Mucosa of descending colon (tissue), 3 donors: Measurements from ENCODE around the gene EYA4. TPM values are rescaled to one million over a fixed set of nuclear protein-coding genes. Genes with fewer than 3 reads are reported as not detected.

Experiments used
- ATAC-seq: fragments of 200-7000 bp; cut with Tn5 transposase; one replicate; pipeline ENCODE4 v1.9.1; 2020; ENCODE audit warnings: mild to moderate bottlenecking, moderate library complexity
- DNase-seq, 3 donors: peaks; one replicate each; pipeline ENCODE4 v3.0.0-alpha.2; 2020
- H3K36me3 ChIP-seq: fragments of 200-600 bp; one replicate; pipeline ENCODE4 v1.8.0; 2021; ENCODE audit warnings: low read depth, mild to moderate bottlenecking
- H3K4me1 ChIP-seq: fragments of 200-600 bp; one replicate; pipeline ENCODE4 v1.8.0; 2021; ENCODE audit warnings: low read depth, mild to moderate bottlenecking
- H3K4me3 ChIP-seq: fragments of 200-600 bp; one replicate; pipeline ENCODE4 v1.8.0; 2021; ENCODE audit warnings: mild to moderate bottlenecking
- H3K9me3 ChIP-seq: fragments of 200-600 bp; one replicate; pipeline ENCODE4 v1.8.0; 2021; ENCODE audit warnings: mild to moderate bottlenecking
- CTCF ChIP-seq: fragments of 200-600 bp; IDR thresholded peaks from one replicate; pipeline ENCODE4 v1.8.0; 2022; ENCODE audit warnings: antibody characterized with exemption, mild to moderate bottlenecking
- intact Hi-C, 2 donors: fragments of 100-400 bp; cut with DNase I in 1 of 2; cut with micrococcal nuclease in 1 of 2; formaldehyde crosslinking; loops; one replicate each; pipeline versions ENCODE4 v1.11.0 to v1.11.1; 2022; cut with DNase I, micrococcal nuclease
- total RNA-seq, 3 donors: library from RNA; stranded (reverse); fragmentation: NEBNext Ultra II Directional in 2 of 3; extraction: Animal tissue kit (Norgen Biotek cat#: 25700) in 2 of 3; gene quantifications; one replicate each; pipeline versions ENCODE4 v1.2.1 to v1.2.4, GENCODE V29; 2021 to 2023
- donor health status: DM: no; HTN: no; CAD: no; lungs with moderate emphysema.
- donor health status: DM: no; HTN: no; CAD: no.
- donor health status: DM: no; HTN: yes; CAD: no.

The EYA4 gene
- total RNA-seq, 3 donors from 2014 or later: 0.41 to 0.66 TPM; not detected in 1

DNA sequence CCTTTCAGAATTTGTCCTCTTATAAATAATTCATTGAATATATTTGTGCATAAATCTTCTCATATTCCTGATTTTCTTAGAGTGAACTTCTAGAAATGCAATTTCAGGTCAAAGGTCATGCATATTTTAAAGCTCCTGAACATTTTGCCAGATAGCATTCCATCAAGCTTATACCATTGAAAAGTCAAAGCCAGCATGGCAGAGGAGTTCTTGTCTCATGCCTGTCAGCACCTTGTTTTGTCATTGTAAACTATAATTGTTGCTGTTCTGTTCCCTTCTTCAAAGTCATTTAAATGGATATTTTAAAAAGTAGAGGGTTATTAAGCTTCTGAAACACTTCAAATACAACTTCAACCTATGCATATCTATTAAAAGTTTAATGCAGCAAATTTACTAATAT is 170.6 kb downstream of the EYA4 start:
- ATAC-seq (no peak), DNase-seq (no peak)
- intact Hi-C loops: no loop called here
- no peaks in the 10 kb centered on the region for H3K36me3 ChIP-seq
- no peak for TF ChIP-seq CTCF
- H3K9me3 ChIP-seq: no peaks in the 10 kb centered on the region
- no peaks in the 10 kb centered on the region for H3K4me1 ChIP-seq
- H3K4me3 ChIP-seq: no peak overlapping the region

GRCh38 chr6:133415262-133415661 is 174.1 kb downstream of the EYA4 start:
- no peak overlapping the region for H3K4me3 ChIP-seq
- H3K9me3 ChIP-seq: no peaks in the 10 kb centered on the region
- DNase-seq: no peak
- intact Hi-C loops: no loop called here
- H3K36me3 ChIP-seq: no peaks in the 10 kb centered on the region
- H3K4me1 ChIP-seq: no peaks in the 10 kb centered on the region
- ATAC-seq: no peak
- no peak for TF ChIP-seq CTCF

DNA sequence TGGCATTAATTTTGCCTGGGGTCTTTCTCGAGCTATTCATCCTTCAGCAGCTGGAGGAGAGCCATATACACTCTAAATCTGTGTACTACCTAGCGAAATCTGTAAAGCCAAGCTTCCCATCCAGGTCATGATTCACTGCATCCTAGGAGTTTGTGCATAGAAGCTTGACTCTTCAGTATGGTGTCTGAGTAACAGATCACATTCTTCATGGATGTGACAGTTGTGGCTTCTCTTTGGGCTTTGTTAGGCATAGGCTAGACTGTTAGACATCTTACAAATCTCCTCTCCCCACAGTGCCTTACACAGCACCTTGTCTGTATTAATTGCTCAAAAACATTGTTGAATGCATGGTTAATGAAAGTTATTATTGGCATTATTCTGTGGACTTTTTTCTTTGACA is 177.0 kb downstream of the EYA4 start:
- no peaks in the 10 kb centered on the region for H3K9me3 ChIP-seq

GRCh38 chr6:133423242-133423641 is 182.1 kb downstream of the EYA4 start:
- Histone ChIP-seq H3K4me1 (no peaks in the 10 kb centered on the region), H3K9me3 (no peaks in the 10 kb centered on the region), H3K4me3 (no peak overlapping the region), H3K36me3 (no peaks in the 10 kb centered on the region)
- intact Hi-C loops: no loop called here
- DNase-seq (no peak), ATAC-seq (no peak)
- TF ChIP-seq CTCF: no peak

More for the DNA sequence above, 177.0 kb downstream of the EYA4 start:
- Histone ChIP-seq H3K4me3 (no peak overlapping the region), H3K4me1 (no peaks in the 10 kb centered on the region), H3K36me3 (no peaks in the 10 kb centered on the region)
- TF ChIP-seq CTCF: no peak
- ATAC-seq: no peak
- intact Hi-C loops: no loop called here
- no peak for DNase-seq

DNA sequence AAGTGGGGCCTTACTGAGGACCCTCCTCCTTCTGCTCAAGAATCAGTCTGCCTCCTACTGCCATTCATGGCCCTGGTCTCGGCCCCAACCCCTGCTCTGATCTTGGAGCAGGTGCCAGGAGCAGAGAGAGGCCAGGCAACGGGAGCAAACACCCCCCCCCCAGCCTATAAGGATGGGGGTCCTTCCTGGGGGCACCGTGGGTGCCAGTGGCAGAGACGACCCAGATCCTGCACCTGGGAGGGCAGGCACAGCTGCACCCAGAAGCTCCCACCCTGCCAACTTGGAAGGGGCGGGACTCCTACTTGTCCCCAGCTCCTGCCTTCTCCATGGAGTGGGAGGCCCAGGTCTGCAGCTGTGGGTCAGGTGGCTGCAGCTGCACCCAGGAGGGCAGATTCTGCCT is 183.2 kb downstream of the EYA4 start:
- TF ChIP-seq CTCF: no peak
- Histone ChIP-seq H3K4me1 (no peaks in the 10 kb centered on the region), H3K4me3 (no peak overlapping the region), H3K36me3 (no peaks in the 10 kb centered on the region), H3K9me3 (no peaks in the 10 kb centered on the region)
- intact Hi-C loops: no loop called here
- ATAC-seq (no peak), DNase-seq (no peak)

DNA sequence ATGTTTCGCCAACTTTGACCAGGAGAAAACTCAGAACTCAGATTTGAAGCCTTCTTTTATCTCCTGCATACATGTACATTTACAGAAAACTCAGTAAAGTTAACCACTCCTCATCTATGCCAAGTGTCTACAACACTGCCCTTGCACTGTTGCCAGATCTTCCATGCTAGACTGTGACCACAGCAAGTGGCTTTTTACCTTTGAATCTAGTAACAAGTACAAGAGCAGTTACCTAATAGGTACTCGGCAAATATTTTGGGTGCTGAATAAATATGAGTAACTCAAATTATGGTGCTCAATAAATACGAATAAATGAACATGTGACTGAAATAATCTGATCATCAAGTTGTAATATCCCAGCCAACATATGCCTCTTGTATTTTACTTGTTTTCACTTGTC is 184.9 kb downstream of the EYA4 start:
- intact Hi-C loops: no loop called here
- ATAC-seq (no peak), DNase-seq (no peak)
- no peaks in the 10 kb centered on the region for H3K9me3 ChIP-seq
- no peak overlapping the region for H3K4me3 ChIP-seq
- no peaks in the 10 kb centered on the region for H3K36me3 ChIP-seq
- TF ChIP-seq CTCF: no peak
- H3K4me1 ChIP-seq: no peaks in the 10 kb centered on the region
